Measurements from ENCODE around the gene SDCBP2.

DNA sequence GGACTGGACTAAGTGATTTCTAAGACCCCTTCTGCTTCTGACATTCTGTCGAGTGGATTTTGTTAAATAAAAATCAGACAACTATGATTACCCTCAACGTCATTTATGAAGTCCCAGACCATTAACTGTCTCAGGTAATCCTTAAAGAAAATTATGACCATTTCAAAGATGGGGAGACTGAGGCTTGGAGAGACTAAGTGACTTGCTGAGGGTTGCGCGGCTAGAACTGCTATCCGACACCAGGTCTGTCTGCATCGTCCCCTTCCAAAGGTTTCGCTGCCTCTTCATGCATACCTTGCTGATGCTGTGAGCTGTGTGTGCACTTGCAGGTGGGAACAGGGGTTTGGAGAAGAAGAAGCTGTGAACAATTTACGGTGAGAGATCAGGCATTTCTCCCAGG is 59.7 kb downstream of the SDCBP2 start:
- TF ChIP-seq BHLHE40 (IDR thresholded peaks at IDR 0.05; ENCODE audit: low read depth, low read length) (no peak), RNF2 (IDR thresholded peaks at IDR 0.05; ENCODE audit: borderline replicate concordance, low read depth) (no peak)
- TF ChIP-seq, protein P1, sequence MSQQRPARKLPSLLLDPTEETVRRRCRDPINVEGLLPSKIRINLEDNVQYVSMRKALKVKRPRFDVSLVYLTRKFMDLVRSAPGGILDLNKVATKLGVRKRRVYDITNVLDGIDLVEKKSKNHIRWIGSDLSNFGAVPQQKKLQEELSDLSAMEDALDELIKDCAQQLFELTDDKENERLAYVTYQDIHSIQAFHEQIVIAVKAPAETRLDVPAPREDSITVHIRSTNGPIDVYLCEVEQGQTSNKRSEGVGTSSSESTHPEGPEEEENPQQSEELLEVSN (IDR thresholded peaks at IDR 0.05; ENCODE audit: borderline replicate concordance, low read depth), result no peak
